Spleen (tissue), 7 donors: ENCODE data around the gene SLC35B1.

Experiments used
- POLR2A ChIP-seq, 3 donors: fragments of 450-650 bp; IDR thresholded peaks; one replicate each; pipeline ENCODE4 v1.5.1; 2017; ENCODE audit warnings: antibody characterized with exemption in 3 of 3, mild to moderate bottlenecking in 1 of 3
- TF ChIP-seq, protein P1 (sequence below), 11 experiments: fragments of 200-600 bp in 7 of 11; fragments of 450-650 bp in 4 of 11; sonication (generic) in 4 of 11; IDR thresholded peaks in 8 of 11; conservative IDR thresholded peaks in 3 of 11; 1 replicate in 7 of 11; 2 replicates in 4 of 11; pipeline versions ENCODE4 v1.4.0 to v1.8.0; 2016 to 2021; ENCODE audit warnings: antibody characterized with exemption in 11 of 11, inconsistent platforms in 4 of 11, mild to moderate bottlenecking in 1 of 11
- donor health status: DM: no; HTN: no; CAD: no; lungs with moderate emphysema.
- donor health status: DM: no; HTN: no; CAD: no.
- donor health status: DM: no; HTN: no; CAD: no.

DNA sequence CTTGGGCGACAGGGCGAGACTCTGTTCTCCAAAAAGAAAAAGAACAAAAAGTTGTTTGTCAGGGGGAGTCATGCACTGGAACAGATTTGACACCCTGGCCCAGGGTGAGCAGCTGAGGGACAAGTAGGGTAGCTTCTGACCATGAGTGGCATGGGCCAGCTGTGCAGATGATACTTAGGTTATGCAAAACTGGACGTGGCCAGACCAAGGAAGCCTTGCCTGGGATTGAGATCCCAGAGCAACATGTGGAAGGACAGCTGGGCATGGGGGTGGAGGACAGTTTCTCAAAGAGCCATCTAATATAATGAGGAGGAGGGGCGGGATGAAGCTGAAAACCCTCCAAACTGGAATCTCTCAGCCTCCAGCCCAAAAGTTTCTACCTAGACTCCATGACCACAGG is 19.6 kb upstream of the SLC35B1 start:
- no peak for TF ChIP-seq POLR2A (IDR thresholded peaks at IDR 0.05)
- TF ChIP-seq, protein P1, sequence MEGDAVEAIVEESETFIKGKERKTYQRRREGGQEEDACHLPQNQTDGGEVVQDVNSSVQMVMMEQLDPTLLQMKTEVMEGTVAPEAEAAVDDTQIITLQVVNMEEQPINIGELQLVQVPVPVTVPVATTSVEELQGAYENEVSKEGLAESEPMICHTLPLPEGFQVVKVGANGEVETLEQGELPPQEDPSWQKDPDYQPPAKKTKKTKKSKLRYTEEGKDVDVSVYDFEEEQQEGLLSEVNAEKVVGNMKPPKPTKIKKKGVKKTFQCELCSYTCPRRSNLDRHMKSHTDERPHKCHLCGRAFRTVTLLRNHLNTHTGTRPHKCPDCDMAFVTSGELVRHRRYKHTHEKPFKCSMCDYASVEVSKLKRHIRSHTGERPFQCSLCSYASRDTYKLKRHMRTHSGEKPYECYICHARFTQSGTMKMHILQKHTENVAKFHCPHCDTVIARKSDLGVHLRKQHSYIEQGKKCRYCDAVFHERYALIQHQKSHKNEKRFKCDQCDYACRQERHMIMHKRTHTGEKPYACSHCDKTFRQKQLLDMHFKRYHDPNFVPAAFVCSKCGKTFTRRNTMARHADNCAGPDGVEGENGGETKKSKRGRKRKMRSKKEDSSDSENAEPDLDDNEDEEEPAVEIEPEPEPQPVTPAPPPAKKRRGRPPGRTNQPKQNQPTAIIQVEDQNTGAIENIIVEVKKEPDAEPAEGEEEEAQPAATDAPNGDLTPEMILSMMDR (IDR thresholded peaks at IDR 0.05 in 8 of 11, conservative IDR thresholded peaks at IDR 0.05 in 3 of 11), result no peak
